Stimulated activated naive CD4-positive, alpha-beta T cell treated with Interleukin-2 at 50 U/mL for 16 hours (primary cell): Measurements from ENCODE around the gene NCDN.
A peak's percentile ranks its signal among the peaks of the same experiment; 100 is the strongest.

Experiments used
- DNase-seq: peaks from one replicate; lab custom pipeline; 2025; lab: John Stamatoyannopoulos, UW

NCDN gene

GRCh38 chr1:35554266-35555211 is 3.1 kb upstream of the NCDN start:
- DNase-seq, result no peak

- DNase-seq, result no peak
Observed at GRCh38 chr1:35555212-35555584, 2.4 kb upstream of the NCDN start.

GRCh38 chr1:35555601-35556477 is 1.8 kb upstream of the NCDN start:
- no peak for DNase-seq

GRCh38 chr1:35556484-35557117 is 998 bp upstream of the NCDN start:
- DNase-seq, result no peak

GRCh38 chr1:35557118-35557610 is 435 bp upstream of the NCDN start, which contains the start of gene KIAA0319L:
Gene KIAA0319L, minus strand, starts transcription at chr1:35557403. Its CDS starts 2,912 bp downstream, at chr1:35554491.
- DNase-seq, result no peak

- no peak for DNase-seq
Observed at GRCh38 chr1:35558374-35559316, 1.0 kb downstream of the NCDN start.

- DNase-seq, result no peak
Observed at GRCh38 chr1:35559317-35559944, 1.8 kb downstream of the NCDN start.

GRCh38 chr1:35560256-35561225 is 2.9 kb downstream of the NCDN start:
- no peak for DNase-seq

GRCh38 chr1:35561297-35561971 is 3.8 kb downstream of the NCDN start:
- DNase-seq, result no peak

GRCh38 chr1:35561972-35562680 is 4.5 kb downstream of the NCDN start:
- no peak for DNase-seq

GRCh38 chr1:35563166-35563565 is 5.6 kb downstream of the NCDN start:
- DNase-seq, result no peak

- DNase-seq, result peak; percentile 70
Observed at GRCh38 chr1:35564037-35564883, 6.7 kb downstream of the NCDN start.

GRCh38 chr1:35564884-35565741 is 7.5 kb downstream of the NCDN start:
- DNase-seq, result no peak

- DNase-seq, result no peak
Observed at GRCh38 chr1:35565742-35566133, 8.1 kb downstream of the NCDN start.

GRCh38 chr1:35567947-35568558 is 10.5 kb downstream of the NCDN start:
- no peak for DNase-seq

GRCh38 chr1:35568975-35569395 is 11.4 kb downstream of the NCDN start:
- peak; percentile 44 for DNase-seq
